GM12864 (cell line): ENCODE results near the gene TTC6.

Experiments used
- DNase-seq: peaks from one replicate; pipeline ENCODE4 v3.0.0-alpha.2; 2011; ENCODE audit warnings: low read depth
- H3K4me3 ChIP-seq: 2 replicates; pipeline ENCODE4 v1.5.1; 2011; ENCODE audit warnings: mild to moderate bottlenecking, low read depth, low read length, control low read depth
- TF ChIP-seq, protein P1 (sequence below): IDR thresholded peaks from 2 replicates; pipeline ENCODE4 v1.5.1; 2011; ENCODE audit warnings: low read depth, mild to moderate bottlenecking, moderate library complexity, low read length, control low read depth, inconsistent platforms; ENCODE audit errors: missing control alignments

The TTC6 gene

DNA sequence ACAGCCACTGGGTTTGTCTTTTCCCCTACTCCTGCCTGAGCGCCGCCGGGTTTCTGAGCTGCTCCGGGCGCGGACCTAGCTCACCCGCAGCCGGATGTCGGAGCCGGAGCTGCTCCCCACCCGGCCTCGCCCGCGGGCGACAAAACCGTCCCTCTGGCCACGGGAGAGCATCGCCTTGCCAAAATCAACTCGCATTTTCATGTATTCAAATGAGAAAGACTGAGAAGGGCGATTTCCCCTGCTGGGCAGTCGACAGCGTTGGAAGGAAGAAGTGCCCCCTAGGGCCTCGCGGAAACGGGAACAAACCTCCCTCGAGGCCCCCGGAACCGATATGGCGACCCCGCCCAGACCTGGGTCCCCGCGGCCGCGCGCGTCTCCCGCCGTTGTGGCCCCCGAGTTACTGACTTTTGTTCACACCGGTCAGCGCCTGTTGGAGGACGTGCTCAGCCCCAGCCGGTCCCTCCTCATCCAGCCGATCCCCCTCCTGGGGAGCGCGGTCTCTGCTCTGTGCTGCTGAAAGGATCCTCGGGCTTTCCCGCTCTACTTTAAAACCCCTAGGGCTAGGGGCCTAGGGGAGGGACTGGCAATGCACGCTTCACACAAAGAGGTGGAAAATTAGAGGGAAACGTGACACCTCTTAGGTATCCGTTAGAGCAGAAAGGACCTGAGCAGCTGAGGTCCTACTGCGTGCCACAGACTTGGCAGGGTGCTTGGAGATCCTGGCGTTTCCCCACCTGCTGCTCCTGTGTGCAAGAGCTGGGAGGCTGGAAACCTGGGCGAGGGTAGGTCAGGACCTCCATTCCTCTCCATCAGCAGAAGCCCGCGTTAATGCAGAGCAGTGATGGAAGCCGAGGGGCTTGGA, 4.3 kb downstream of the TTC6 start:
- no peak overlapping the region for H3K4me3 ChIP-seq
- no peak for DNase-seq
- TF ChIP-seq, protein P1, sequence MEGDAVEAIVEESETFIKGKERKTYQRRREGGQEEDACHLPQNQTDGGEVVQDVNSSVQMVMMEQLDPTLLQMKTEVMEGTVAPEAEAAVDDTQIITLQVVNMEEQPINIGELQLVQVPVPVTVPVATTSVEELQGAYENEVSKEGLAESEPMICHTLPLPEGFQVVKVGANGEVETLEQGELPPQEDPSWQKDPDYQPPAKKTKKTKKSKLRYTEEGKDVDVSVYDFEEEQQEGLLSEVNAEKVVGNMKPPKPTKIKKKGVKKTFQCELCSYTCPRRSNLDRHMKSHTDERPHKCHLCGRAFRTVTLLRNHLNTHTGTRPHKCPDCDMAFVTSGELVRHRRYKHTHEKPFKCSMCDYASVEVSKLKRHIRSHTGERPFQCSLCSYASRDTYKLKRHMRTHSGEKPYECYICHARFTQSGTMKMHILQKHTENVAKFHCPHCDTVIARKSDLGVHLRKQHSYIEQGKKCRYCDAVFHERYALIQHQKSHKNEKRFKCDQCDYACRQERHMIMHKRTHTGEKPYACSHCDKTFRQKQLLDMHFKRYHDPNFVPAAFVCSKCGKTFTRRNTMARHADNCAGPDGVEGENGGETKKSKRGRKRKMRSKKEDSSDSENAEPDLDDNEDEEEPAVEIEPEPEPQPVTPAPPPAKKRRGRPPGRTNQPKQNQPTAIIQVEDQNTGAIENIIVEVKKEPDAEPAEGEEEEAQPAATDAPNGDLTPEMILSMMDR, result no peak

GRCh38 chr14:37600880-37601741, 5.7 kb downstream of the TTC6 start:
- DNase-seq, result no peak
- TF ChIP-seq, protein P1, result no peak
- H3K4me3 ChIP-seq, result no peak overlapping the region

DNA sequence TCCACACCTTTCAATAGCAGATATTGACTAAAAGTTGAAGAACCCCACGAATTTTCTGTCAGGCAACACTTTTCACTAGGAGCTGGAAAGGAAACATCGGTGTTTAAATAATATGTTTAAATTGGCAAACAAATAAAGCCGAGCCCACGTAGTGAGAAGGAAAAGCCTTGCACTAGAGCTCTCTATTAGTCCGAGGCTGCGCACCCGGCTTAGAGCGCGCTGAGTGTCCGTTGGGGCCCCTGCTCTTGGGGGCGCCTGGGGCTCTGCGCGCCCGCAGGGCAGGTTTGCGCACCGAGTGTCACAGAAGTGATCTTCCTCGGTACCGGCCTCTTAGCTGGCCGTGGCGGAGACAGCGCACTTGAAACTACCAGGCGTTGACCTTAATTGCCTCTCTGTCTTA, 6.4 kb downstream of the TTC6 start:
- H3K4me3 ChIP-seq, result no peak overlapping the region
- DNase-seq, result no peak
- TF ChIP-seq, protein P1, result no peak

DNA sequence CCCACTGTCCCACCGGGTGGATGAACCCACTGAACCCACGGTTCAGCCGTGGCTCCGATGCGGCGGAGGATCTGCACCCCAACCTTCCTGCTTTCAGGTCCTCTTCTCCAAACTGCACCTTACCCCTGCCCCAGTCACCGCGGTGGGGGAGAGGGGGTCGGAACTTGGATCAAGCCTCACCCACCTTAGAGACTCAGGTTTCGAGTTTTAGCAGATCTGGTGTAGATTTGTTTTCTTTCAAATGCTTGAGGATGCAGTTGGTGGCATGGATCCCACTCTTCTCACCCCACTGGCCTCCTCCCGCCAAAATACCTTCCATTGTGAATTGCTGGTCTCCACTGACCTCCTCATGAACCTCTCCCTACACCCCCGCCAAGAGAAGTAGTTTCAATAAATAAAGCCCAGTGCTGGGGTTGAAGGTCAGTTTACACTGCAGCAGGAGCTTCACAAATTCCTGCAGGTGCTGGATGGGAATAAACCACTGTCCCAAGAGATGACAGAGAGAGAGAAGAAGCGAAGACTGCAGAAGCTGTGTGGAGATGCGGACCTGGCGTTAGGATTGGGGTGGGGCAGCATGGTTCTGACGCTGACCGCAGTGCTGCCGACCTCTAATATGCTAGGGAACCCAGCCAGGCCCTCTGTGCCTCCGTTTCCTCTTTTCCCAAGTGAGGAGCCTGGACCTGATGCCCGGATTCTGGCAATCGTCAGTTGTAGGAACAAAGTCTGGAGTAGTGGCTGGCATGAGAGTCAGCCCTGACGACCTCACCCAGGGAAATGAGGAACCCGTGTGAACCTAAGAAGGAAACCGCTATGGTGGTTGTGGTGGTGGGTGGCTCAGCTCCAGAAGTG, 7.4 kb downstream of the TTC6 start:
- H3K4me3 ChIP-seq, result no peak overlapping the region
- no peak for DNase-seq
- TF ChIP-seq, protein P1, result no peak

- H3K4me3 ChIP-seq, result no peak overlapping the region
- TF ChIP-seq, protein P1, result no peak
- no peak for DNase-seq
These were observed 8.3 kb downstream of the TTC6 start for GRCh38 chr14:37603688-37604251.

- DNase-seq, result no peak
- no peak overlapping the region for H3K4me3 ChIP-seq
- TF ChIP-seq, protein P1, result no peak
These were observed 11.2 kb downstream of the TTC6 start for GRCh38 chr14:37606678-37607077.
